NB4 (cell line): ENCODE data around the gene MLLT6.

Experiments
- DNase-seq: peaks from one replicate; pipeline ENCODE4 v3.0.0; 2010; ENCODE audit warnings: low read depth
- H3K4me3 ChIP-seq: one replicate; pipeline ENCODE4 v1.5.1; 2011; ENCODE audit warnings: mild to moderate bottlenecking, low read depth, low read length, moderate library complexity
- MAX ChIP-seq: IDR thresholded peaks from 2 replicates; pipeline ENCODE4 v1.6.1; 2011; ENCODE audit warnings: low read depth, low read length
- MYC ChIP-seq: IDR thresholded peaks from 2 replicates; pipeline ENCODE4 v1.6.1; 2011; ENCODE audit warnings: low read depth, low read length
- POLR2A ChIP-seq: IDR thresholded peaks from 2 replicates; pipeline ENCODE4 v1.6.1; 2011; ENCODE audit warnings: mild to moderate bottlenecking; ENCODE audit not compliant: insufficient read length; ENCODE audit errors: extremely low read depth
- TF ChIP-seq, protein P1 (sequence below): IDR thresholded peaks from one replicate; pipeline ENCODE4 v1.5.1; 2012; ENCODE audit warnings: low read depth, low read length

Gene MLLT6

GRCh38 chr17:38709864-38710603 is 5.0 kb downstream of the MLLT6 start:
- TF ChIP-seq POLR2A (no peak), MAX (no peak)
- TF ChIP-seq, protein P1, sequence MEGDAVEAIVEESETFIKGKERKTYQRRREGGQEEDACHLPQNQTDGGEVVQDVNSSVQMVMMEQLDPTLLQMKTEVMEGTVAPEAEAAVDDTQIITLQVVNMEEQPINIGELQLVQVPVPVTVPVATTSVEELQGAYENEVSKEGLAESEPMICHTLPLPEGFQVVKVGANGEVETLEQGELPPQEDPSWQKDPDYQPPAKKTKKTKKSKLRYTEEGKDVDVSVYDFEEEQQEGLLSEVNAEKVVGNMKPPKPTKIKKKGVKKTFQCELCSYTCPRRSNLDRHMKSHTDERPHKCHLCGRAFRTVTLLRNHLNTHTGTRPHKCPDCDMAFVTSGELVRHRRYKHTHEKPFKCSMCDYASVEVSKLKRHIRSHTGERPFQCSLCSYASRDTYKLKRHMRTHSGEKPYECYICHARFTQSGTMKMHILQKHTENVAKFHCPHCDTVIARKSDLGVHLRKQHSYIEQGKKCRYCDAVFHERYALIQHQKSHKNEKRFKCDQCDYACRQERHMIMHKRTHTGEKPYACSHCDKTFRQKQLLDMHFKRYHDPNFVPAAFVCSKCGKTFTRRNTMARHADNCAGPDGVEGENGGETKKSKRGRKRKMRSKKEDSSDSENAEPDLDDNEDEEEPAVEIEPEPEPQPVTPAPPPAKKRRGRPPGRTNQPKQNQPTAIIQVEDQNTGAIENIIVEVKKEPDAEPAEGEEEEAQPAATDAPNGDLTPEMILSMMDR: no peak
- H3K4me3 ChIP-seq: no peak overlapping the region
- no peak for DNase-seq

DNA sequence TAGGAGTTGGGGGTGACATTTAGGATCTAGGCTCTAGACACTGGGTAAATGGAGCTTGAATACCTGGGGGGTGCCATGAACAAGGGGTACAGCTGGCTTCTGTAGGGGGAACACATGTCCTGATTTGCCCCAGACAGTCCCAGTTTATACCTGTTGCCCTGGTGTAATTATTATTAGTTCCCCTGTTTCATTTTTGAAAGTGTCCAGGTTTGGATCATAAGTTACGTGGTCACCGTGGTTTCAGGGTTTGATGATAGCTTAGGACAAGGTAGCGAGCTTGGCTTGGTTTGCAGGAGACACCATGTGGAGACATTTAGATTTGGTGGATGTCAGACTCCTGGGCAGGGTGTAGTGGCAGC is 5.5 kb downstream of the MLLT6 start:
- no peak for DNase-seq
- H3K4me3 ChIP-seq: no peak overlapping the region
- no peak for TF ChIP-seq POLR2A
- TF ChIP-seq, protein P1: no peak
- TF ChIP-seq MAX: no peak
- no peak for TF ChIP-seq MYC

GRCh38 chr17:38710985-38711384 is 5.9 kb downstream of the MLLT6 start:
- H3K4me3 ChIP-seq: no peak overlapping the region
- TF ChIP-seq MAX (no peak), POLR2A (no peak), MYC (no peak)
- TF ChIP-seq, protein P1: no peak
- peak; percentile 62 for DNase-seq

- DNase-seq: peak; percentile 68
- H3K4me3 ChIP-seq: no peak overlapping the region
- TF ChIP-seq, protein P1: no peak
- TF ChIP-seq MAX: peak; percentile 88
- no peak for TF ChIP-seq POLR2A
- peak; percentile 90 for TF ChIP-seq MYC
Observed at GRCh38 chr17:38711792-38712571, 6.9 kb downstream of the MLLT6 start.

GRCh38 chr17:38712593-38712992 is 7.5 kb downstream of the MLLT6 start:
- TF ChIP-seq, protein P1: no peak
- no peak for TF ChIP-seq POLR2A
- no peak for TF ChIP-seq MYC
- no peak for TF ChIP-seq MAX
- no peak overlapping the region for H3K4me3 ChIP-seq
- DNase-seq: no peak
